HK-2 (cell line): ENCODE data around the gene PCNX1.
A peak's percentile ranks its signal among the peaks of the same experiment; 100 is the strongest.
"Not testable (repeated sequence)": the region's sequence is repeated elsewhere in the genome, so short reads cannot be mapped to it uniquely, and the experiment has no call there.

ENCODE experiments used
- DNase-seq: peaks from one replicate; pipeline ENCODE4 v3.0.0-alpha.2; 2018; ENCODE audit not compliant: unreplicated experiment

PCNX1 gene

DNA sequence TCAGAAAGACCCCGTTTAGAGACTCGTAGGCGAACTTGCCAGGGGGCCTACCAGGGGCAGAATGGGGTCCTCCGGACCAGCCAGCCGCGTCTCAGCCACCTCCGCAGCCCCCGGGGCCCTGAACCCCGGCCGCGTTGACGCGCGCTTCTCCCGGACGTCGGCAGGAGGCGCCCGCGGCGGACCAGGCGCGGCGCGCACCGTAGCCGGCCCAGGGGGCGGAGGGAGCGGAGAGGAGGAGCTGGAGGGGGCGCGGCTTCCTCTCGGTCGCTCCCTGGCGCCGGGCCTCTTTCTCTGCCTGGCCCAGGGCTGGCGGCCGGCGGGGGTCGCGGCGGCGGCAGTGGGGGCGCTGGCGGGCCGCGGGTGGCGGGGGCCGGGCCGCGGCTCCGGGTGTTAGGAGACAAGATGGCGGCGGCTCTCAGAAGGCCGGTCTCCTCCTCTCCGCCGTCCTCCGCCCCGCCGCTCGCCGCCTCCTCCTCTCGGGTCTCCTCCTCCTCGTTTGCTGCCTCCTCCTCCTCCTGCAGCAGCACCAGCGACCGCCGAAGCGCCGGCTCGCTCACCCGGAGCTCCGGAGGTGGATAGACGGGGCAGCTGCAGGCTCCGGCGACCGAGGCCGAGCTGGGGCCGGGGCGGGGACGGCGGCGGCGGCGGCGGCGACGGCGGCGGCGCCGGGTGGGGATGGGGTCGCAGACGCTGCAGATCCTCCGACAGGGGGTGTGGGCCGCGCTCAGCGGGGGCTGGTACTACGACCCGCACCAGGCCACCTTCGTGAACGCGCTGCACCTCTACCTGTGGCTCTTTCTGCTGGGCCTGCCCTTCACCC is at the start of gene PCNX1:
TSS of gene PCNX1 (plus strand) at position 284 of the 820 bp plus-strand sequence. CDS start at position 676, 392 bp downstream.
- DNase-seq, result peak; percentile 87

DNA sequence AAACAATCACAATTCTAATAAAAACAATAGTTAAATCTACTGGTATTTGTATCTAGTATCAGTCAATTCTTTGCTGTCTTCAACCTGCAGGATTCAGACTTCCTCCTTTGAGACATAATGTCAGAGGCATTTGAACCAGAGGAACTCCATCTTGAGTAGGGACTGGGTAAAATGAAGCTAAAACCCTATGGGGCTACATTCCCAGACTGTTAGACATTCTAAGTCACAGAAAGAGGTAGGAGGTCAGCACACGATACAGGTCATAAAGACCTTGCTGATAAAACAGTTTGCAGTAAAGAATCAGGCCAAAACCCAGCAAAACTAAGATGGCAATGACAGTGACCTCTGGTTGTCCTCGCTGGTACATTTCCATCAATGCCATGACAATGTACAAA is 49.8 kb upstream of the PCNX1 start:
- DNase-seq, result no peak

DNA sequence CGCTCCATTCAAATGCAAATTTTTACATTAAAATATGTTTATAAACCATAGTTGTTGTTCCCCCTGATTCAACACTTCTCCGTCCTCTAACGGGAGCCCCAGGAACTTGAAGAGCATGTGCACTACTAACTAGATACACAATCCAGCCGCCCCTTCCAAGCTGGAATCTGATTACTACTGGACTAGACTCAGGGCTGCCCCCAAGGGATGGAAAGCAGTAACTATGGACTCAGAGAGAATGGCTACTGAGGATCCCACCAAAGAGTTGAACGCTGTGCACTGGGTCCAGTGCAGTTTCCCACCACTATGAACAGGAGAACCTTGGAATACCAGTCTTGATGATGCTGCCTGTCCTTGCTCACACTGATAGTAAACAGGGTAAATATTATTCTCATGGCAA is 48.6 kb upstream of the PCNX1 start:
- DNase-seq, result no peak

- DNase-seq, result not testable (repeated sequence)
Observed at GRCh38 chr14:70866992-70867391, 40.3 kb upstream of the PCNX1 start.

- DNase-seq, result no peak
Observed at GRCh38 chr14:70871001-70871400, 36.3 kb upstream of the PCNX1 start.

GRCh38 chr14:70871863-70872677 is 35.2 kb upstream of the PCNX1 start:
- no peak for DNase-seq

DNA sequence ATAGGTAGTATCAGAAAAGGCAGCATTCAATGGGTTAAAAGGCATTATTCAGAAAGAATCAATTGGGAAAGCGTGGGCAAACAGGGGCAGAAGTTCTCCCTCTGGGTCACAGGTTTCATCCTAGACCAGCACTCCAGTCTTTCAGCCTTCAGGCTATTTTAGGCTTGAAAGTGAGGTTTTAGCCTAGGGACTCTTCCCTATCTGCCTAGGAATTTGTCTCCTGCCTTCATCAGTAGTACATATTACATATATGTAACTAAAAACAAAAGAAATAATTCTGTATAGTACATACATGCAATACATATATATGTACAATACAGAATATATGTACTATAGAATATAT is 34.6 kb upstream of the PCNX1 start:
- DNase-seq, result no peak

- DNase-seq, result no peak
Observed at GRCh38 chr14:70873627-70874026, 33.6 kb upstream of the PCNX1 start.

GRCh38 chr14:70875811-70876460 is 31.3 kb upstream of the PCNX1 start:
- DNase-seq, result not testable (repeated sequence)

GRCh38 chr14:70879448-70879847 is 27.8 kb upstream of the PCNX1 start:
- DNase-seq, result no peak

DNA sequence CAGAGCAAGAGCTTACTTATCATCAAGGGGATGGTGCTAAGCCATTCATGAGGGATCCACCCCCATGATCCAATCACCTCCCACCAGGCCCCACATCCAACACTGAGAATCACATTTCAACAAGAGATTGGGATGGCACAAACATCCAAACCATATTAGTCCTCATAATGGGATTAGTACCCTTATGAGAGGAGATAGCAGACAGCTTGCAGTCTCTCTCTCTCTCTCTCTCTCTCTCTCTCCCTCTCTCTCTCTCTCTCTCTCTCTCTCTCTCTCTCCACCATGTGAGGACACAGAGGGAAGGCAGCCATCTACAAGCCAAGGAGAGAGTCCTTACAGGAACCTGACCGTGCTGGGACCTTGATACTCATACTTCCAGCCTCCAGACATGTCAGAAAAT is 26.4 kb upstream of the PCNX1 start:
- DNase-seq, result not testable (repeated sequence)

- no peak for DNase-seq
Observed at GRCh38 chr14:70881549-70882177, 25.6 kb upstream of the PCNX1 start.

GRCh38 chr14:70882776-70883492 is 24.3 kb upstream of the PCNX1 start:
- no peak for DNase-seq

GRCh38 chr14:70884595-70885342 is 22.5 kb upstream of the PCNX1 start:
- DNase-seq, result no peak

- DNase-seq, result no peak
Observed at GRCh38 chr14:70885343-70886022, 21.8 kb upstream of the PCNX1 start.

GRCh38 chr14:70886421-70887206 is 20.6 kb upstream of the PCNX1 start:
- DNase-seq, result no peak

DNA sequence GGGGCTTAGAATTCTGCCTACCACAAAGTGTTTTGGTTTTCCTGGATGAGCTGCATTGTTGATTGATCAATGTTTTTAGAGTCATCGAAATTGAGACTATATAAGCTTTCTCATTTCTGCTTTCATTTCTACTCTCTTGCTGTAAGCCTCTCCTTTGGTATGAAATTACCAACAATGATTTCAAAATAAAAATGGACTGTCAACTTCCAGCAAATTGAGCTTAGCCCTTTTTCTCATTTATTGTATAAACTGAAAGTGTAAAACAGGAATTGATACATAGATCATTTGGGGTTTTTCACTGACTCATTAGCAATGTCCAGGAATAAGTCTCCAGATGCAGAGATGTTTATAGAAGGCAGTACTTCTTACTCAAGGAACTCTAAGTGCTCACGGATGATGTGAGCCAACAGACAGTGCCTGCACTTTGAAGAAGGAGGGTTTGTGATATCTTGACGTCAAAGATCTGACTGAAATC is 20.0 kb upstream of the PCNX1 start:
- no peak for DNase-seq

- no peak for DNase-seq
Observed at GRCh38 chr14:70887737-70888499, 19.3 kb upstream of the PCNX1 start.
